WTC11 (cell line): Measurements from ENCODE around the gene CHTOP. TPM values are rescaled to one million over a fixed set of nuclear protein-coding genes. Genes with fewer than 3 reads are reported as not detected.
A peak's percentile ranks its signal among the peaks of the same experiment; 100 is the strongest.

Experiments used
- ATAC-seq: fragments of 200-7000 bp; cut with Tn5 transposase; 2 replicates; pipeline ENCODE4 v1.10.0; 2021; ENCODE audit warnings: mild to moderate bottlenecking, moderate library complexity
- CTCF ChIA-PET: fragments of 300-600 bp; sonication (Branson Sonifier 250); formaldehyde crosslinking; loops from one replicate; lab custom pipeline; 2021; ENCODE audit warnings: antibody characterized with exemption; lab: Charles Lee
- POLR2A ChIA-PET: fragments of 350-600 bp; sonication (Branson Sonifier 250); formaldehyde crosslinking; loops from one replicate; lab custom pipeline; 2021; ENCODE audit warnings: antibody characterized with exemption; lab: Charles Lee
- DNase-seq: peaks from one replicate; pipeline ENCODE4 v3.0.0; 2021; ENCODE audit warnings: low spot score
- H3K27ac Mint-ChIP-seq: 2 replicates; pipeline ENCODE4 v1.8.0; 2021; ENCODE audit warnings: mixed read lengths
- H3K27me3 Mint-ChIP-seq: 2 replicates; pipeline ENCODE4 v1.8.0; 2021; ENCODE audit warnings: low read depth, mild to moderate bottlenecking, moderate library complexity, mixed read lengths
- H3K36me3 Mint-ChIP-seq: 2 replicates; pipeline ENCODE4 v1.8.0; 2021; ENCODE audit warnings: mixed read lengths
- H3K4me1 Mint-ChIP-seq: 2 replicates; pipeline ENCODE4 v1.8.0; 2022; ENCODE audit warnings: mixed read lengths
- H3K4me3 Mint-ChIP-seq: 2 replicates; pipeline ENCODE4 v1.8.0; 2021; ENCODE audit warnings: mild to moderate bottlenecking, moderate library complexity, mixed read lengths
- H3K9me3 Mint-ChIP-seq: 2 replicates; pipeline ENCODE4 v1.8.0; 2021; ENCODE audit warnings: mixed read lengths
- CBFB ChIP-seq: sonication (generic); formaldehyde crosslinking; IDR thresholded peaks from 2 replicates; pipeline ENCODE4 v1.8.1; 2022; ENCODE audit warnings: mild to moderate bottlenecking, low read depth, missing genetic modification reagents
- CREM ChIP-seq: sonication (generic); formaldehyde crosslinking; IDR thresholded peaks from 2 replicates; pipeline ENCODE4 v1.8.1; 2022; ENCODE audit warnings: mild to moderate bottlenecking, missing genetic modification reagents, moderate library complexity
- FOXK1 ChIP-seq: sonication (generic); formaldehyde crosslinking; IDR thresholded peaks from 2 replicates; pipeline ENCODE4 v1.8.0; 2022; ENCODE audit warnings: mild to moderate bottlenecking, moderate library complexity, missing genetic modification reagents
- GRHL2 ChIP-seq: fragments of 250-450 bp; sonication (Bioruptor Pico); IDR thresholded peaks from 2 replicates; pipeline ENCODE4 v1.8.0; 2022; ENCODE audit warnings: mild to moderate bottlenecking, moderate library complexity; ENCODE audit not compliant: insufficient replicate concordance, severe bottlenecking
- HMGA2 ChIP-seq: fragments of 250-450 bp; sonication (Bioruptor Pico); IDR thresholded peaks from 2 replicates; pipeline ENCODE4 v1.4.0; 2021; ENCODE audit warnings: mild to moderate bottlenecking, moderate library complexity
- JAZF1 ChIP-seq: fragments of 250-450 bp; sonication (Bioruptor Pico); IDR thresholded peaks from 2 replicates; pipeline ENCODE4 v1.9.0; 2021; ENCODE audit warnings: moderate library complexity, mild to moderate bottlenecking, inconsistent platforms
- NFYB ChIP-seq: sonication (generic); formaldehyde crosslinking; conservative IDR thresholded peaks from 2 replicates; pipeline ENCODE4 v1.8.0; 2022; ENCODE audit warnings: low read depth, missing genetic modification reagents
- PRRX2 ChIP-seq: fragments of 250-450 bp; sonication (Bioruptor Pico); IDR thresholded peaks from 2 replicates; pipeline ENCODE4 v1.8.0; 2021; ENCODE audit warnings: mild to moderate bottlenecking
- RELA ChIP-seq: sonication (generic); formaldehyde crosslinking; IDR thresholded peaks from 2 replicates; pipeline ENCODE4 v1.8.1; 2022; ENCODE audit warnings: missing genetic modification reagents, mild to moderate bottlenecking, borderline replicate concordance
- TEAD1 ChIP-seq: sonication (generic); formaldehyde crosslinking; IDR thresholded peaks from 2 replicates; pipeline ENCODE4 v1.8.0; 2022; ENCODE audit warnings: mild to moderate bottlenecking, missing genetic modification reagents
- ZNF121 ChIP-seq: sonication (generic); formaldehyde crosslinking; IDR thresholded peaks from 2 replicates; pipeline ENCODE4 v1.8.0; 2023; ENCODE audit warnings: missing genetic modification reagents
- ZNF232 ChIP-seq: sonication (generic); formaldehyde crosslinking; IDR thresholded peaks from 2 replicates; pipeline ENCODE4 v1.8.0; 2022; ENCODE audit warnings: mild to moderate bottlenecking, missing genetic modification reagents
- total RNA-seq: library from RNA; stranded (reverse); gene quantifications from 3 replicates; pipeline ENCODE4 v1.2.3, GENCODE V29; 2021
- TF ChIP-seq, protein P1 (sequence below): sonication (generic); formaldehyde crosslinking; IDR thresholded peaks from 2 replicates; pipeline ENCODE4 v1.8.1; 2022; ENCODE audit warnings: mild to moderate bottlenecking, missing genetic modification reagents, moderate library complexity, borderline replicate concordance
- TF ChIP-seq, protein P2 (sequence below): fragments of 250-450 bp; sonication (Bioruptor Pico); IDR thresholded peaks from 2 replicates; pipeline ENCODE4 v1.9.0; 2021; ENCODE audit warnings: moderate library complexity, mild to moderate bottlenecking, inconsistent platforms, borderline replicate concordance
- TF ChIP-seq, protein P3 (sequence below): sonication (generic); formaldehyde crosslinking; IDR thresholded peaks from 2 replicates; pipeline ENCODE4 v1.8.0; 2023; ENCODE audit warnings: mild to moderate bottlenecking, missing genetic modification reagents
- TF ChIP-seq, protein P4 (sequence below): fragments of 200-600 bp; IDR thresholded peaks from 2 replicates; pipeline ENCODE4 v1.8.0; 2022; ENCODE audit warnings: antibody characterized with exemption
- TF ChIP-seq, protein P5 (sequence below): fragments of 250-450 bp; sonication (Bioruptor Pico); IDR thresholded peaks from 2 replicates; pipeline ENCODE4 v1.9.0; 2021; ENCODE audit warnings: mild to moderate bottlenecking, borderline replicate concordance

CHTOP gene
- total RNA-seq, 1 experiment from 2014 or later = 101 TPM

DNA sequence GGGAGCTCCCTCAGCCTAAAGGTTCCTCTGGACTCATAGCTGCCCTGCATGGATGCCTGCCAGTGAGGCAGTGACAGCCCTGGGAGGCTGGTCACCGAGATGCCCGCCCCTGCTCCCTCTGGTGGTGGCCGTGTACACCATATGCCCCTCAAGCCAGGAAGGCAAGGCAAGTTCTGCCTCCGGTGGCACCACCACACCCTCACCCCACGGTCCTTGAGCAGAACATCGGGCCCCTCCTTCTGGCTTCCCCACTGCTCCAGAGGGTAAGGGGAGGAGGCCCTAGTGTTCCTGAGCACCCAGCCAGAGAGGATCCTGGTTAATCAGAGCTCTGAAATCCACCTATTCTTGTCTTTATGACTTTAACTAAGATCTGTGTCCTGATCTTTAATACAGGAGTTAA is 16.2 kb upstream of the CHTOP start:
- Mint-ChIP-seq H3K4me1 (peaks cover 22% of the 10 kb centered on the region), H3K27me3 (no peaks in the 10 kb centered on the region), H3K27ac (no peak overlapping the region), H3K9me3 (no peaks in the 10 kb centered on the region), H3K4me3 (no peak overlapping the region), H3K36me3 (peaks cover 15% of the 10 kb centered on the region)
- ATAC-seq (peak; percentile 68), DNase-seq (peak; percentile 62)
- ChIA-PET CTCF (interaction anchor here (0.5 to 14.4 kb wide), 13 partner anchors 10 to 164 kb away, joined by 3 to 230 read pairs (median 6); partner anchors contain the start of genes CHTOP, S100A1 and S100A13), POLR2A (no interaction called here)
- no peak for TF ChIP-seq GRHL2 (CRISPR knock-in tag)
- no peak for TF ChIP-seq JAZF1 (CRISPR knock-in tag)
- TF ChIP-seq NFYB (CRISPR knock-in tag) = no peak
- TF ChIP-seq, protein P1, sequence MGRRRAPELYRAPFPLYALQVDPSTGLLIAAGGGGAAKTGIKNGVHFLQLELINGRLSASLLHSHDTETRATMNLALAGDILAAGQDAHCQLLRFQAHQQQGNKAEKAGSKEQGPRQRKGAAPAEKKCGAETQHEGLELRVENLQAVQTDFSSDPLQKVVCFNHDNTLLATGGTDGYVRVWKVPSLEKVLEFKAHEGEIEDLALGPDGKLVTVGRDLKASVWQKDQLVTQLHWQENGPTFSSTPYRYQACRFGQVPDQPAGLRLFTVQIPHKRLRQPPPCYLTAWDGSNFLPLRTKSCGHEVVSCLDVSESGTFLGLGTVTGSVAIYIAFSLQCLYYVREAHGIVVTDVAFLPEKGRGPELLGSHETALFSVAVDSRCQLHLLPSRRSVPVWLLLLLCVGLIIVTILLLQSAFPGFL (CRISPR knock-in tag) = no peak
- no peak for TF ChIP-seq CBFB (CRISPR knock-in tag)
- TF ChIP-seq ZNF232 (CRISPR knock-in tag) = no peak
- TF ChIP-seq RELA = no peak
- TF ChIP-seq TEAD1 (CRISPR knock-in tag) = no peak
- TF ChIP-seq PRRX2 (CRISPR knock-in tag) = 0 out of 2 replicates have a peak, but pooled peaks have one; percentile 47
- TF ChIP-seq FOXK1 (CRISPR knock-in tag) = no peak
- no peak for TF ChIP-seq ZNF121 (CRISPR knock-in tag)
- TF ChIP-seq CREM (CRISPR knock-in tag) = no peak
- TF ChIP-seq, protein P2, sequence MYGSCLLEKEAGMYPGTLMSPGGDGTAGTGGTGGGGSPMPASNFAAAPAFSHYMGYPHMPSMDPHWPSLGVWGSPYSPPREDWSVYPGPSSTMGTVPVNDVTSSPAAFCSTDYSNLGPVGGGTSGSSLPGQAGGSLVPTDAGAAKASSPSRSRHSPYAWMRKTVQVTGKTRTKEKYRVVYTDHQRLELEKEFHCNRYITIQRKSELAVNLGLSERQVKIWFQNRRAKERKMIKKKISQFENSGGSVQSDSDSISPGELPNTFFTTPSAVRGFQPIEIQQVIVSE (CRISPR knock-in tag) = no peak
- TF ChIP-seq HMGA2 = no peak
- TF ChIP-seq, protein P3, sequence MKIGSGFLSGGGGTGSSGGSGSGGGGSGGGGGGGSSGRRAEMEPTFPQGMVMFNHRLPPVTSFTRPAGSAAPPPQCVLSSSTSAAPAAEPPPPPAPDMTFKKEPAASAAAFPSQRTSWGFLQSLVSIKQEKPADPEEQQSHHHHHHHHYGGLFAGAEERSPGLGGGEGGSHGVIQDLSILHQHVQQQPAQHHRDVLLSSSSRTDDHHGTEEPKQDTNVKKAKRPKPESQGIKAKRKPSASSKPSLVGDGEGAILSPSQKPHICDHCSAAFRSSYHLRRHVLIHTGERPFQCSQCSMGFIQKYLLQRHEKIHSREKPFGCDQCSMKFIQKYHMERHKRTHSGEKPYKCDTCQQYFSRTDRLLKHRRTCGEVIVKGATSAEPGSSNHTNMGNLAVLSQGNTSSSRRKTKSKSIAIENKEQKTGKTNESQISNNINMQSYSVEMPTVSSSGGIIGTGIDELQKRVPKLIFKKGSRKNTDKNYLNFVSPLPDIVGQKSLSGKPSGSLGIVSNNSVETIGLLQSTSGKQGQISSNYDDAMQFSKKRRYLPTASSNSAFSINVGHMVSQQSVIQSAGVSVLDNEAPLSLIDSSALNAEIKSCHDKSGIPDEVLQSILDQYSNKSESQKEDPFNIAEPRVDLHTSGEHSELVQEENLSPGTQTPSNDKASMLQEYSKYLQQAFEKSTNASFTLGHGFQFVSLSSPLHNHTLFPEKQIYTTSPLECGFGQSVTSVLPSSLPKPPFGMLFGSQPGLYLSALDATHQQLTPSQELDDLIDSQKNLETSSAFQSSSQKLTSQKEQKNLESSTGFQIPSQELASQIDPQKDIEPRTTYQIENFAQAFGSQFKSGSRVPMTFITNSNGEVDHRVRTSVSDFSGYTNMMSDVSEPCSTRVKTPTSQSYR (CRISPR knock-in tag) = no peak
- TF ChIP-seq, protein P4, sequence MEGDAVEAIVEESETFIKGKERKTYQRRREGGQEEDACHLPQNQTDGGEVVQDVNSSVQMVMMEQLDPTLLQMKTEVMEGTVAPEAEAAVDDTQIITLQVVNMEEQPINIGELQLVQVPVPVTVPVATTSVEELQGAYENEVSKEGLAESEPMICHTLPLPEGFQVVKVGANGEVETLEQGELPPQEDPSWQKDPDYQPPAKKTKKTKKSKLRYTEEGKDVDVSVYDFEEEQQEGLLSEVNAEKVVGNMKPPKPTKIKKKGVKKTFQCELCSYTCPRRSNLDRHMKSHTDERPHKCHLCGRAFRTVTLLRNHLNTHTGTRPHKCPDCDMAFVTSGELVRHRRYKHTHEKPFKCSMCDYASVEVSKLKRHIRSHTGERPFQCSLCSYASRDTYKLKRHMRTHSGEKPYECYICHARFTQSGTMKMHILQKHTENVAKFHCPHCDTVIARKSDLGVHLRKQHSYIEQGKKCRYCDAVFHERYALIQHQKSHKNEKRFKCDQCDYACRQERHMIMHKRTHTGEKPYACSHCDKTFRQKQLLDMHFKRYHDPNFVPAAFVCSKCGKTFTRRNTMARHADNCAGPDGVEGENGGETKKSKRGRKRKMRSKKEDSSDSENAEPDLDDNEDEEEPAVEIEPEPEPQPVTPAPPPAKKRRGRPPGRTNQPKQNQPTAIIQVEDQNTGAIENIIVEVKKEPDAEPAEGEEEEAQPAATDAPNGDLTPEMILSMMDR = peak; percentile 31
- TF ChIP-seq, protein P5, sequence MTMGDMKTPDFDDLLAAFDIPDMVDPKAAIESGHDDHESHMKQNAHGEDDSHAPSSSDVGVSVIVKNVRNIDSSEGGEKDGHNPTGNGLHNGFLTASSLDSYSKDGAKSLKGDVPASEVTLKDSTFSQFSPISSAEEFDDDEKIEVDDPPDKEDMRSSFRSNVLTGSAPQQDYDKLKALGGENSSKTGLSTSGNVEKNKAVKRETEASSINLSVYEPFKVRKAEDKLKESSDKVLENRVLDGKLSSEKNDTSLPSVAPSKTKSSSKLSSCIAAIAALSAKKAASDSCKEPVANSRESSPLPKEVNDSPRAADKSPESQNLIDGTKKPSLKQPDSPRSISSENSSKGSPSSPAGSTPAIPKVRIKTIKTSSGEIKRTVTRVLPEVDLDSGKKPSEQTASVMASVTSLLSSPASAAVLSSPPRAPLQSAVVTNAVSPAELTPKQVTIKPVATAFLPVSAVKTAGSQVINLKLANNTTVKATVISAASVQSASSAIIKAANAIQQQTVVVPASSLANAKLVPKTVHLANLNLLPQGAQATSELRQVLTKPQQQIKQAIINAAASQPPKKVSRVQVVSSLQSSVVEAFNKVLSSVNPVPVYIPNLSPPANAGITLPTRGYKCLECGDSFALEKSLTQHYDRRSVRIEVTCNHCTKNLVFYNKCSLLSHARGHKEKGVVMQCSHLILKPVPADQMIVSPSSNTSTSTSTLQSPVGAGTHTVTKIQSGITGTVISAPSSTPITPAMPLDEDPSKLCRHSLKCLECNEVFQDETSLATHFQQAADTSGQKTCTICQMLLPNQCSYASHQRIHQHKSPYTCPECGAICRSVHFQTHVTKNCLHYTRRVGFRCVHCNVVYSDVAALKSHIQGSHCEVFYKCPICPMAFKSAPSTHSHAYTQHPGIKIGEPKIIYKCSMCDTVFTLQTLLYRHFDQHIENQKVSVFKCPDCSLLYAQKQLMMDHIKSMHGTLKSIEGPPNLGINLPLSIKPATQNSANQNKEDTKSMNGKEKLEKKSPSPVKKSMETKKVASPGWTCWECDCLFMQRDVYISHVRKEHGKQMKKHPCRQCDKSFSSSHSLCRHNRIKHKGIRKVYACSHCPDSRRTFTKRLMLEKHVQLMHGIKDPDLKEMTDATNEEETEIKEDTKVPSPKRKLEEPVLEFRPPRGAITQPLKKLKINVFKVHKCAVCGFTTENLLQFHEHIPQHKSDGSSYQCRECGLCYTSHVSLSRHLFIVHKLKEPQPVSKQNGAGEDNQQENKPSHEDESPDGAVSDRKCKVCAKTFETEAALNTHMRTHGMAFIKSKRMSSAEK (CRISPR knock-in tag) = no peak
